ENCODE results near the gene HIVEP1.

DNA sequence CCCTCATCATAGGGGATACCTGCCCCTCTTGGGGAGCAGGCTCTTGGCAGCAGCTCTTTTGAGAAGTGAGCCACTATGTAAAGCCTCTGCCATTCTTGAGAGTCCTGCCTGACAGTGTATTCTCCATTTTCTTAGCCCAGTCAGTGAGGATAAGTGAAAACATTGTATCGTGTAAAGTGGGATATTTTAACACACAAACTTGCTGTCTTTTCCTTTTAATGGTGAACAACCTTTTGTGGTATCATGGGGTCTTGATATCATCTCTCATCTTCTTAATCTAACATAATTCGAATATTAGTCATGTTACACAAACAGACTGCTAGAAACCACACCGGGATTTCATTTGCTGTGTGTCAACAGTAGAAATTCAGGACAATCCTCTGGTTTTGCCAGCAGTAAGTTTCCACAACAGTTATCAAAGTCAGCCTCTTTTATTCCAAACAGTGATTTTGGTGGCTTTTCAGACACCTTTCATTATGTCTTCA is 136.2 kb downstream of the HIVEP1 start:
- TF ChIP-seq, protein P1, sequence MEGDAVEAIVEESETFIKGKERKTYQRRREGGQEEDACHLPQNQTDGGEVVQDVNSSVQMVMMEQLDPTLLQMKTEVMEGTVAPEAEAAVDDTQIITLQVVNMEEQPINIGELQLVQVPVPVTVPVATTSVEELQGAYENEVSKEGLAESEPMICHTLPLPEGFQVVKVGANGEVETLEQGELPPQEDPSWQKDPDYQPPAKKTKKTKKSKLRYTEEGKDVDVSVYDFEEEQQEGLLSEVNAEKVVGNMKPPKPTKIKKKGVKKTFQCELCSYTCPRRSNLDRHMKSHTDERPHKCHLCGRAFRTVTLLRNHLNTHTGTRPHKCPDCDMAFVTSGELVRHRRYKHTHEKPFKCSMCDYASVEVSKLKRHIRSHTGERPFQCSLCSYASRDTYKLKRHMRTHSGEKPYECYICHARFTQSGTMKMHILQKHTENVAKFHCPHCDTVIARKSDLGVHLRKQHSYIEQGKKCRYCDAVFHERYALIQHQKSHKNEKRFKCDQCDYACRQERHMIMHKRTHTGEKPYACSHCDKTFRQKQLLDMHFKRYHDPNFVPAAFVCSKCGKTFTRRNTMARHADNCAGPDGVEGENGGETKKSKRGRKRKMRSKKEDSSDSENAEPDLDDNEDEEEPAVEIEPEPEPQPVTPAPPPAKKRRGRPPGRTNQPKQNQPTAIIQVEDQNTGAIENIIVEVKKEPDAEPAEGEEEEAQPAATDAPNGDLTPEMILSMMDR (IDR thresholded peaks at IDR 0.05; ENCODE audit: low read depth, low read length, missing input control), result no peak
- TF ChIP-seq GABPA (IDR thresholded peaks at IDR 0.05 in 1 of 2, conservative IDR thresholded peaks at IDR 0.05 in 1 of 2), result no peak
- TF ChIP-seq RAD21 (IDR thresholded peaks at IDR 0.05), result no peak
- TF ChIP-seq SP1 (IDR thresholded peaks at IDR 0.05), result no peak
- no peak for TF ChIP-seq FOXA1 (IDR thresholded peaks at IDR 0.05)
- TF ChIP-seq, protein P2, sequence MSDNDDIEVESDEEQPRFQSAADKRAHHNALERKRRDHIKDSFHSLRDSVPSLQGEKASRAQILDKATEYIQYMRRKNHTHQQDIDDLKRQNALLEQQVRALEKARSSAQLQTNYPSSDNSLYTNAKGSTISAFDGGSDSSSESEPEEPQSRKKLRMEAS (IDR thresholded peaks at IDR 0.05), result no peak
- no peak for TF ChIP-seq TAF1 (conservative IDR thresholded peaks at IDR 0.05)
